ENCODE results near the gene KAZN.
A peak's percentile ranks its signal among the peaks of the same experiment; 100 is the strongest.

KAZN gene

GRCh38 chr1:14975119-14975518 lies 376.6 kb downstream of the KAZN start:
- TF ChIP-seq CREB1 (IDR thresholded peaks at IDR 0.05; ENCODE audit: low read depth) (no peak), TEAD4 (IDR thresholded peaks at IDR 0.05) (peak; percentile 55)

- TF ChIP-seq EP300 (IDR thresholded peaks at IDR 0.05; ENCODE audit: borderline replicate concordance) (peak; percentile 94), FOXM1 (IDR thresholded peaks at IDR 0.05; ENCODE audit: borderline replicate concordance, low read depth) (peak; percentile 76; the same call in 1 of the 2 replicates), CREB1 (IDR thresholded peaks at IDR 0.05; ENCODE audit: low read depth) (no peak), RAD21 (IDR thresholded peaks at IDR 0.05; ENCODE audit: low read depth) (no peak), MAX (IDR thresholded peaks at IDR 0.05) (peak; percentile 71), TEAD4 (IDR thresholded peaks at IDR 0.05) (peak; percentile 67), ZBTB7A (IDR thresholded peaks at IDR 0.05; ENCODE audit: low read depth) (no peak), TCF12 (IDR thresholded peaks at IDR 0.05; ENCODE audit: low read depth) (peak; percentile 93), NFIC (IDR thresholded peaks at IDR 0.05) (peak; percentile 72)
Measured at GRCh38 chr1:14976256-14976655, 377.8 kb downstream of the KAZN start.

GRCh38 chr1:14977338-14977931 lies 378.9 kb downstream of the KAZN start:
- TF ChIP-seq ZBTB7A (IDR thresholded peaks at IDR 0.05; ENCODE audit: low read depth) = 0 out of 2 replicates have a peak, but pooled peaks have one; percentile 8
- TF ChIP-seq YY1 (IDR thresholded peaks at IDR 0.05; ENCODE audit: low read depth) = peak; percentile 73
- peak; percentile 100 for TF ChIP-seq EP300 (IDR thresholded peaks at IDR 0.05; ENCODE audit: borderline replicate concordance)
- no peak for TF ChIP-seq EGR1 (IDR thresholded peaks at IDR 0.05)
- peak; percentile 81 for TF ChIP-seq CEBPB (IDR thresholded peaks at IDR 0.05)
- peak; percentile 100 for TF ChIP-seq TEAD4 (IDR thresholded peaks at IDR 0.05)
- TF ChIP-seq FOXM1 (IDR thresholded peaks at IDR 0.05; ENCODE audit: borderline replicate concordance, low read depth) = peak; percentile 99
- no peak; the same call in 1 of the 2 replicates for TF ChIP-seq USF1 (IDR thresholded peaks at IDR 0.05)
- TF ChIP-seq CREB1 (IDR thresholded peaks at IDR 0.05; ENCODE audit: low read depth) = peak; percentile 46; the same call in 1 of the 2 replicates
- TF ChIP-seq TCF12 (IDR thresholded peaks at IDR 0.05; ENCODE audit: low read depth) = peak; percentile 100
- TF ChIP-seq MAX (IDR thresholded peaks at IDR 0.05) = peak; percentile 66
- peak; percentile 32 for TF ChIP-seq RAD21 (IDR thresholded peaks at IDR 0.05; ENCODE audit: low read depth)
- TF ChIP-seq REST (IDR thresholded peaks at IDR 0.05; ENCODE audit: low read depth) = no peak
- TF ChIP-seq NFIC (IDR thresholded peaks at IDR 0.05) = peak; percentile 99
- TF ChIP-seq TAF1 (IDR thresholded peaks at IDR 0.05; ENCODE audit: low read depth) = no peak; the same call in 1 of the 2 replicates

- TF ChIP-seq EP300 (IDR thresholded peaks at IDR 0.05; ENCODE audit: borderline replicate concordance) (no peak), FOXM1 (IDR thresholded peaks at IDR 0.05; ENCODE audit: borderline replicate concordance, low read depth) (no peak), REST (IDR thresholded peaks at IDR 0.05; ENCODE audit: low read depth) (no peak), TEAD4 (IDR thresholded peaks at IDR 0.05) (no peak), CREB1 (IDR thresholded peaks at IDR 0.05; ENCODE audit: low read depth) (no peak), CEBPB (IDR thresholded peaks at IDR 0.05) (no peak), USF1 (IDR thresholded peaks at IDR 0.05) (no peak), RAD21 (IDR thresholded peaks at IDR 0.05; ENCODE audit: low read depth) (no peak), EGR1 (IDR thresholded peaks at IDR 0.05) (no peak), YY1 (IDR thresholded peaks at IDR 0.05; ENCODE audit: low read depth) (no peak), ZBTB7A (IDR thresholded peaks at IDR 0.05; ENCODE audit: low read depth) (no peak), NFIC (IDR thresholded peaks at IDR 0.05) (no peak), TAF1 (IDR thresholded peaks at IDR 0.05; ENCODE audit: low read depth) (no peak), MAX (IDR thresholded peaks at IDR 0.05) (no peak), TCF12 (IDR thresholded peaks at IDR 0.05; ENCODE audit: low read depth) (no peak)
Measured at GRCh38 chr1:14980621-14981218, 382.2 kb downstream of the KAZN start.

- no peak for TF ChIP-seq ZBTB7A (IDR thresholded peaks at IDR 0.05; ENCODE audit: low read depth)
- TF ChIP-seq EGR1 (IDR thresholded peaks at IDR 0.05) = no peak
- no peak for TF ChIP-seq NFIC (IDR thresholded peaks at IDR 0.05)
- TF ChIP-seq FOXM1 (IDR thresholded peaks at IDR 0.05; ENCODE audit: borderline replicate concordance, low read depth) = no peak
- no peak for TF ChIP-seq YY1 (IDR thresholded peaks at IDR 0.05; ENCODE audit: low read depth)
- no peak for TF ChIP-seq TAF1 (IDR thresholded peaks at IDR 0.05; ENCODE audit: low read depth)
- TF ChIP-seq TEAD4 (IDR thresholded peaks at IDR 0.05) = no peak
- TF ChIP-seq CREB1 (IDR thresholded peaks at IDR 0.05; ENCODE audit: low read depth) = no peak
- no peak for TF ChIP-seq TCF12 (IDR thresholded peaks at IDR 0.05; ENCODE audit: low read depth)
- no peak for TF ChIP-seq RAD21 (IDR thresholded peaks at IDR 0.05; ENCODE audit: low read depth)
- no peak for TF ChIP-seq USF1 (IDR thresholded peaks at IDR 0.05)
- no peak for TF ChIP-seq CEBPB (IDR thresholded peaks at IDR 0.05)
- TF ChIP-seq MAX (IDR thresholded peaks at IDR 0.05) = no peak
- no peak for TF ChIP-seq EP300 (IDR thresholded peaks at IDR 0.05; ENCODE audit: borderline replicate concordance)
Measured at GRCh38 chr1:14982029-14982428, 383.5 kb downstream of the KAZN start.
